ENCODE results near the gene APP. TPM values are rescaled to one million over a fixed set of nuclear protein-coding genes. Genes with fewer than 3 reads are reported as not detected.
A peak's percentile ranks its signal among the peaks of the same experiment; 100 is the strongest.

Gene APP
- polyA plus RNA-seq (2013, experiment 1 of 2; ENCODE audit: insufficient read length) = 609 TPM
- polyA plus RNA-seq (2013, experiment 2 of 2; ENCODE audit: insufficient read length) = 549 TPM

GRCh38 chr21:26170471-26171257, at the start of gene APP:
Gene APP, minus strand, starts transcription at chr21:26170770. Its CDS starts 150 bp downstream, at chr21:26170620.
- DNase-seq = peak; percentile 80

GRCh38 chr21:26212220-26212619, 41.6 kb upstream of the APP start:
- no peak for DNase-seq

GRCh38 chr21:26210614-26211013, 40.0 kb upstream of the APP start:
- DNase-seq = no peak

GRCh38 chr21:26207021-26207420, 36.5 kb upstream of the APP start:
- no peak for DNase-seq

- peak; percentile 88 for DNase-seq
Measured at GRCh38 chr21:26199456-26199855, 28.9 kb upstream of the APP start.

- DNase-seq = no peak
Measured at GRCh38 chr21:26195708-26196107, 25.1 kb upstream of the APP start.

- peak; percentile 83 for DNase-seq
Measured at GRCh38 chr21:26194811-26195251, 24.3 kb upstream of the APP start.

GRCh38 chr21:26194326-26194725, 23.8 kb upstream of the APP start:
- no peak for DNase-seq

GRCh38 chr21:26191609-26192008, 21.0 kb upstream of the APP start:
- no peak for DNase-seq

GRCh38 chr21:26188422-26188821, 17.9 kb upstream of the APP start:
- DNase-seq = no peak

- peak; percentile 6 for DNase-seq
Measured at GRCh38 chr21:26185446-26185845, 14.9 kb upstream of the APP start.

GRCh38 chr21:26185021-26185420, 14.5 kb upstream of the APP start:
- DNase-seq = peak; percentile 26

- DNase-seq = no peak
Measured at GRCh38 chr21:26179501-26179900, 8.9 kb upstream of the APP start.

GRCh38 chr21:26177746-26178426, 7.3 kb upstream of the APP start:
- DNase-seq = peak; percentile 53

- peak; percentile 41 for DNase-seq
Measured at GRCh38 chr21:26177187-26177586, 6.6 kb upstream of the APP start.

- DNase-seq = no peak
Measured at GRCh38 chr21:26171258-26172100, 909 bp upstream of the APP start.

- peak; percentile 71 for DNase-seq
Measured at GRCh38 chr21:26169611-26170470, 729 bp downstream of the APP start.

GRCh38 chr21:26169061-26169610, 1.4 kb downstream of the APP start:
- DNase-seq = peak; percentile 61

- no peak for DNase-seq
Measured at GRCh38 chr21:26168371-26168770, 2.2 kb downstream of the APP start.

GRCh38 chr21:26167593-26167992, 3.0 kb downstream of the APP start:
- DNase-seq = no peak

- DNase-seq = no peak
Measured at GRCh38 chr21:26165331-26165730, 5.2 kb downstream of the APP start.

- no peak for DNase-seq
Measured at GRCh38 chr21:26164311-26164710, 6.3 kb downstream of the APP start.

Data from fibroblast of skin of abdomen (primary cell).